Left lung (tissue), 10 donors: ENCODE measurements around the gene TRIP6. TPM values are rescaled to one million over a fixed set of nuclear protein-coding genes. Genes with fewer than 3 reads are reported as not detected.

Experiments
- ATAC-seq: fragments of 200-7000 bp; cut with Tn5 transposase; one replicate; pipeline ENCODE4 v1.9.1; 2020; ENCODE audit warnings: moderate library complexity
- DNase-seq, 4 donors: peaks; one replicate each; pipeline ENCODE4 v3.0.0-alpha.2; 2013 to 2020
- H3K27ac ChIP-seq, 2 donors: fragments of 200-600 bp; sonication (generic) in 1 of 2; one replicate each; pipeline versions ENCODE4 v1.5.0 to v1.8.0; 2020 to 2021
- H3K27me3 ChIP-seq, 2 donors: fragments of 200-600 bp; sonication (generic) in 1 of 2; one replicate each; pipeline versions ENCODE4 v1.5.0 to v1.8.0; 2020 to 2021
- H3K36me3 ChIP-seq, 2 donors: fragments of 200-600 bp; sonication (generic) in 1 of 2; one replicate each; pipeline versions ENCODE4 v1.5.0 to v1.8.0; 2020 to 2021
- H3K4me1 ChIP-seq, 2 donors: fragments of 200-600 bp; one replicate each; pipeline ENCODE4 v1.8.0; 2021
- H3K4me3 ChIP-seq, 2 donors: fragments of 200-600 bp; sonication (generic) in 1 of 2; one replicate each; pipeline versions ENCODE4 v1.5.0 to v1.8.0; 2020 to 2021; ENCODE audit warnings: mild to moderate bottlenecking in 1 of 2
- H3K9me3 ChIP-seq, 2 donors: fragments of 200-600 bp; sonication (generic) in 1 of 2; one replicate each; pipeline versions ENCODE4 v1.5.0 to v1.8.0; 2020 to 2021
- CTCF ChIP-seq, 2 donors: fragments of 200-600 bp; sonication (generic) in 1 of 2; IDR thresholded peaks; one replicate each; pipeline versions ENCODE4 v1.5.0 to v1.8.0; 2021; ENCODE audit warnings: antibody characterized with exemption in 2 of 2
- intact Hi-C, 2 donors: fragments of 100-400 bp; cut with DNase I; formaldehyde crosslinking; loops; one replicate each; pipeline versions ENCODE4 v1.11.2 to v1.14.2; 2022
- polyA plus RNA-seq, 6 donors: library from polyadenylated mRNA; unstranded; fragments of 120-200 nt; gene quantifications; one replicate each; pipeline ENCODE4 v1.2.1, GENCODE V29; 2013; ENCODE audit not compliant: insufficient read length in 6 of 6
- total RNA-seq, 2 donors: library from RNA; stranded (reverse); fragmentation: NEBNext Ultra II Directional; extraction: Animal tissue kit (Norgen Biotek cat#: 25700); gene quantifications; one replicate each; pipeline ENCODE4 v1.2.1, GENCODE V29; 2021
- donor health status: DM: no; HTN: yes; CAD: no.
- donor health status: DM: no; HTN: no; CAD: no.

The TRIP6 gene
- total and polyA plus RNA-seq, 8 donors, result 61.5 to 96.6 (median 76.2) TPM

- H3K36me3 ChIP-seq, result no peaks in the 10 kb centered on the region
- H3K27me3 ChIP-seq, result peaks cover 0 to 44% of the 10 kb centered on the region in 2 donors
- H3K4me3 ChIP-seq, result peak overlapping the region in 1 of 2 donors; percentile 61
- DNase-seq (peak in 1 of 4 donors; percentile 57), ATAC-seq (no peak)
- intact Hi-C loops, result no loop called here
- TF ChIP-seq CTCF (IDR thresholded peaks at IDR 0.05), result no peak
- H3K27ac ChIP-seq, result peak overlapping the region; percentile 39 to 64
- H3K9me3 ChIP-seq, result no peaks in the 10 kb centered on the region
- peaks cover 5 to 37% of the 10 kb centered on the region in 2 donors for H3K4me1 ChIP-seq
These were observed 38.0 kb upstream of the TRIP6 start for GRCh38 chr7:100829150-100829716.

GRCh38 chr7:100830396-100830795 is 36.8 kb upstream of the TRIP6 start:
- Histone ChIP-seq H3K4me1 (peaks cover 0 to 28% of the 10 kb centered on the region in 2 donors), H3K4me3 (no peak overlapping the region), H3K36me3 (no peaks in the 10 kb centered on the region), H3K9me3 (no peaks in the 10 kb centered on the region), H3K27ac (no peak overlapping the region), H3K27me3 (peaks cover 0 to 44% of the 10 kb centered on the region in 2 donors)
- no peak for ATAC-seq
- intact Hi-C loops, result no loop called here
- TF ChIP-seq CTCF (IDR thresholded peaks at IDR 0.05), result no peak
- DNase-seq, result no peak

GRCh38 chr7:100832281-100832633 is 34.9 kb upstream of the TRIP6 start:
- H3K36me3 ChIP-seq, result no peaks in the 10 kb centered on the region
- ATAC-seq (no peak), DNase-seq (no peak)
- intact Hi-C loops, result no loop called here
- no peak for TF ChIP-seq CTCF (IDR thresholded peaks at IDR 0.05)
- peaks cover 0 to 26% of the 10 kb centered on the region in 2 donors for H3K27me3 ChIP-seq
- H3K4me1 ChIP-seq, result peaks cover 6 to 25% of the 10 kb centered on the region in 2 donors
- H3K27ac ChIP-seq, result no peak overlapping the region
- H3K4me3 ChIP-seq, result no peak overlapping the region
- H3K9me3 ChIP-seq, result no peaks in the 10 kb centered on the region

- Histone ChIP-seq H3K36me3 (no peaks in the 10 kb centered on the region), H3K27me3 (no peaks in the 10 kb centered on the region), H3K4me3 (peak overlapping the region in 1 of 2 donors; percentile 48), H3K27ac (peak overlapping the region; percentile 83 to 84), H3K4me1 (peaks cover 6 to 19% of the 10 kb centered on the region in 2 donors), H3K9me3 (no peaks in the 10 kb centered on the region)
- no peak for TF ChIP-seq CTCF (IDR thresholded peaks at IDR 0.05)
- DNase-seq (peak in 2 of 4 donors; percentile 59 to 83), ATAC-seq (peak; percentile 78)
- intact Hi-C loops, result loop anchor here in 1 of 2 donors (5.0 kb wide), 1 partner anchor 34 kb away; no protein-coding TSS in a partner anchor
These were observed 31.0 kb upstream of the TRIP6 start for GRCh38 chr7:100835903-100836811.

- intact Hi-C loops, result loop anchor here in 1 of 2 donors (5.0 kb wide), 1 partner anchor 34 kb away; no protein-coding TSS in a partner anchor
These were observed 30.4 kb upstream of the TRIP6 start for GRCh38 chr7:100836812-100837098.

More at GRCh38 chr7:100836812-100837098, 30.4 kb upstream of the TRIP6 start:
- Histone ChIP-seq H3K4me1 (peaks cover 6 to 19% of the 10 kb centered on the region in 2 donors), H3K27ac (peak overlapping the region; percentile 83 to 84), H3K36me3 (no peaks in the 10 kb centered on the region), H3K27me3 (no peaks in the 10 kb centered on the region), H3K9me3 (no peaks in the 10 kb centered on the region), H3K4me3 (peak overlapping the region; percentile 24 to 48)
- ATAC-seq, result no peak
- TF ChIP-seq CTCF (IDR thresholded peaks at IDR 0.05), result no peak
- no peak for DNase-seq
